Left ventricle myocardium inferior (tissue), 1 donor: ENCODE data around the gene NOPCHAP1. TPM values are rescaled to one million over a fixed set of nuclear protein-coding genes. Genes with fewer than 3 reads are reported as not detected.

Experiments used
- DNase-seq: peaks from one replicate; pipeline ENCODE4 v3.0.0-alpha.2; 2020
- H3K27ac ChIP-seq: fragments of 200-600 bp; replicated peaks from 2 replicates; pipeline ENCODE4 v1.8.0; 2021
- H3K27me3 ChIP-seq: fragments of 200-600 bp; 2 replicates; pipeline ENCODE4 v1.8.0; 2021; ENCODE audit warnings: low read depth
- H3K36me3 ChIP-seq: fragments of 200-600 bp; 2 replicates; pipeline ENCODE4 v1.8.0; 2021
- H3K4me1 ChIP-seq: fragments of 200-600 bp; 2 replicates; pipeline ENCODE4 v1.8.0; 2021
- H3K4me3 ChIP-seq: fragments of 200-600 bp; 2 replicates; pipeline ENCODE4 v1.8.0; 2021; ENCODE audit warnings: mild to moderate bottlenecking, moderate library complexity
- H3K9me3 ChIP-seq: fragments of 200-600 bp; replicated peaks from 2 replicates; pipeline ENCODE4 v1.8.0; 2021
- intact Hi-C: fragments of 100-400 bp; cut with micrococcal nuclease; formaldehyde crosslinking; loops from one replicate; pipeline ENCODE4 v1.11.0; 2022
- total RNA-seq: library from RNA; stranded (reverse); fragmentation: NEBNext Ultra II Directional; extraction: Animal tissue kit (Norgen Biotek cat#: 25700); gene quantifications from one replicate; pipeline ENCODE4 v1.2.1, GENCODE V29; 2021
- TF ChIP-seq, protein P1 (sequence below): fragments of 200-600 bp; IDR thresholded peaks from 2 replicates; pipeline ENCODE4 v1.8.0; 2021; ENCODE audit warnings: antibody characterized with exemption, mild to moderate bottlenecking, borderline replicate concordance
- donor health status: DM: no; HTN: yes; CAD: no; lungs with severe emphysema.

NOPCHAP1 gene
- total RNA-seq, 1 donor from 2014 or later = 11.1 TPM

DNA sequence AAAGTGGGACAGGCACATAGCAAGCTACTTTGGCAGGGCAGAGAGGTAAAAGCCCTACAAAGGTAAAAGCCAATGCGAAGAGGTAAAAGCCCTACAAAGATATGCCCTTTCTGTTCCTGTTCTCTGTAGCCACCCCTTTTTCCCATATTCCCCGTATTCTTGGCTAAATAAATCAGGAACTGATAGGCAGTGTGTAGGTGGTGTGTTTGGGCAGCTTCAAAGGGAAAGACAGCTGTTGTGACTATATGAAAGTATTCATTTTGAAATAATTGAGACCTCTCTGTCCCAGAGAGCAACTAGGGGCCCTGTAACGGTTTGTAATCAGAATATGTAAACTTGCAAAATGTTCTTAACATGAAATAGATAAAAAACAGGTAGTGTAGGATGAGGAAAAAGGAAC is 16.8 kb upstream of the NOPCHAP1 start:
- Histone ChIP-seq H3K36me3 (no peaks in the 10 kb centered on the region), H3K27ac (no peak overlapping the region), H3K4me1 (no peaks in the 10 kb centered on the region), H3K4me3 (no peak overlapping the region), H3K27me3 (peaks cover 7% of the 10 kb centered on the region), H3K9me3 (no peaks in the 10 kb centered on the region)
- TF ChIP-seq, protein P1, sequence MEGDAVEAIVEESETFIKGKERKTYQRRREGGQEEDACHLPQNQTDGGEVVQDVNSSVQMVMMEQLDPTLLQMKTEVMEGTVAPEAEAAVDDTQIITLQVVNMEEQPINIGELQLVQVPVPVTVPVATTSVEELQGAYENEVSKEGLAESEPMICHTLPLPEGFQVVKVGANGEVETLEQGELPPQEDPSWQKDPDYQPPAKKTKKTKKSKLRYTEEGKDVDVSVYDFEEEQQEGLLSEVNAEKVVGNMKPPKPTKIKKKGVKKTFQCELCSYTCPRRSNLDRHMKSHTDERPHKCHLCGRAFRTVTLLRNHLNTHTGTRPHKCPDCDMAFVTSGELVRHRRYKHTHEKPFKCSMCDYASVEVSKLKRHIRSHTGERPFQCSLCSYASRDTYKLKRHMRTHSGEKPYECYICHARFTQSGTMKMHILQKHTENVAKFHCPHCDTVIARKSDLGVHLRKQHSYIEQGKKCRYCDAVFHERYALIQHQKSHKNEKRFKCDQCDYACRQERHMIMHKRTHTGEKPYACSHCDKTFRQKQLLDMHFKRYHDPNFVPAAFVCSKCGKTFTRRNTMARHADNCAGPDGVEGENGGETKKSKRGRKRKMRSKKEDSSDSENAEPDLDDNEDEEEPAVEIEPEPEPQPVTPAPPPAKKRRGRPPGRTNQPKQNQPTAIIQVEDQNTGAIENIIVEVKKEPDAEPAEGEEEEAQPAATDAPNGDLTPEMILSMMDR = no peak
- intact Hi-C loops = no loop called here
- DNase-seq = no peak

DNA sequence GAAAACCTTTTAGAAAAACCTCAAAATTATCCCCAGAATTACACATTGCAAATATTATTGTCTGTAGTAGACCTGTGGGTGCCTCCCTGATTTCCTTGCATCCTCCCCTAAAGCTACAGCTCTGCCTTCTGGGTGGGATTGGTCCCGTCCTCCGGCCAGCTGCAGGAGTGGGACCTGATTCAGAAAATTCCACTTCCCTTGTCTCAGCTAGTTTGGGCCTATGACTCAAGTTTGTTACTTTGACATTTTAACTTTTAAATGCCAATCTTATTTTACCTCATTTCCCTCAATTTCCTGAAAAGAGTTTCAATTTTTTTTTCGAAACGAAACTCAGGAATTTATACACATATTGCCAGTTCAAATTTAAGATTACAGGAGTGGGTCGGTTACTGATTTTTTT is 14.8 kb upstream of the NOPCHAP1 start:
- Histone ChIP-seq H3K36me3 (no peaks in the 10 kb centered on the region), H3K27ac (no peak overlapping the region), H3K27me3 (no peaks in the 10 kb centered on the region), H3K4me3 (no peak overlapping the region), H3K9me3 (no peaks in the 10 kb centered on the region), H3K4me1 (no peaks in the 10 kb centered on the region)
- TF ChIP-seq, protein P1 = no peak
- intact Hi-C loops = no loop called here
- DNase-seq = no peak

DNA sequence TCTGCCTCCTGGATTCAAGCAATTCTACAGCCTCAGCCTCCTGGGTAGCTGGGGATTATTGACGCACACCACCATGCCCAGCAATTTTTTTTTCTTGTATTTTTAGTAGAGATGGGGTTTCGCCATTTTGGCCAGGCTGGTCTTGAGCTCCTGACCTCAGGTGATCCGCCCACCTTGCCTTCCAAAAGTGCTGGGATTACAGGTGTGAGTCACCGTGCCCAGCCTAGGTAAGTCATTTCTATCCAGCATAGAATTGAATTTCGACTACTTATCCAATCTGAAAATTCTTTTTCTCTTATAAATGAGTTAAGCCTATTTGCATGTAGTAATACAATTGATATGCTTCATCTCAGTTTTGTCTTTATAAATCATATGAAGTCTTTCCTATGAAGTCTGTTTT is 12.9 kb upstream of the NOPCHAP1 start:
- intact Hi-C loops = no loop called here

DNA sequence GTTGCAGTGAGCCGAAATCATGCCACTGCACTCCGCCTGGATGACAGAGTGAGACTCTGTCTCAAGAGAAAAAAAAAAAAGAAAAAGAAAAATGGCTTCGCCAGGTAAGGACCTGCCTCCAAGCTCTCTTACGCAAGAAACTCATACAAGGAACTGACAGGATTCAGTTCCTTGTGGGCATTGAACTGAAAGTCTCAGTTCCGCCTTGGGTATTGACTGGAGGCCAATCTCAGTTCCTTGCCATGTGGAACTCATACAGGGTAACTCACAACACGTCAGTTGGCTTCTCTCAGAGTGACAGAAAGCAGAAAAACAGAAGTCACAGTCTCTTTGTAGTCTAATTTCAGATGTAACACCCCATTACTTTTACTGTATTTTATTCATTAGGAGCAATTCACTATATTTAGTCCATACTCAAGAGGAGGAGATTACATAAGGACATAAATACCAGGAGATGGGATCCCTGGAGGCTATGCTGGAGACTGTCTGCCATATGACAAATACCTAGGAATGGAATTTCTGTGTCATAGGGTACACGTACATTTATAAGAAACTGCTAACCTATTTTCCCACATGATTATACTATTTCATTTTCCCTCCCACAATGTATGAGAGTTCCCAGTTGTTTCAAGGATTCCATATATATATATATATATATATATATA is 11.4 kb upstream of the NOPCHAP1 start:
- Histone ChIP-seq H3K27me3 (no peaks in the 10 kb centered on the region), H3K4me3 (no peak overlapping the region), H3K27ac (no peak overlapping the region), H3K36me3 (no peaks in the 10 kb centered on the region), H3K9me3 (no peaks in the 10 kb centered on the region), H3K4me1 (no peaks in the 10 kb centered on the region)
- DNase-seq = no peak
- intact Hi-C loops = no loop called here
- TF ChIP-seq, protein P1 = no peak

More for the DNA sequence above, 12.9 kb upstream of the NOPCHAP1 start:
- H3K9me3 ChIP-seq = no peaks in the 10 kb centered on the region
- no peaks in the 10 kb centered on the region for H3K4me1 ChIP-seq
- no peak for DNase-seq
- no peak overlapping the region for H3K4me3 ChIP-seq
- TF ChIP-seq, protein P1 = no peak
- H3K36me3 ChIP-seq = no peaks in the 10 kb centered on the region
- no peak overlapping the region for H3K27ac ChIP-seq
- no peaks in the 10 kb centered on the region for H3K27me3 ChIP-seq

DNA sequence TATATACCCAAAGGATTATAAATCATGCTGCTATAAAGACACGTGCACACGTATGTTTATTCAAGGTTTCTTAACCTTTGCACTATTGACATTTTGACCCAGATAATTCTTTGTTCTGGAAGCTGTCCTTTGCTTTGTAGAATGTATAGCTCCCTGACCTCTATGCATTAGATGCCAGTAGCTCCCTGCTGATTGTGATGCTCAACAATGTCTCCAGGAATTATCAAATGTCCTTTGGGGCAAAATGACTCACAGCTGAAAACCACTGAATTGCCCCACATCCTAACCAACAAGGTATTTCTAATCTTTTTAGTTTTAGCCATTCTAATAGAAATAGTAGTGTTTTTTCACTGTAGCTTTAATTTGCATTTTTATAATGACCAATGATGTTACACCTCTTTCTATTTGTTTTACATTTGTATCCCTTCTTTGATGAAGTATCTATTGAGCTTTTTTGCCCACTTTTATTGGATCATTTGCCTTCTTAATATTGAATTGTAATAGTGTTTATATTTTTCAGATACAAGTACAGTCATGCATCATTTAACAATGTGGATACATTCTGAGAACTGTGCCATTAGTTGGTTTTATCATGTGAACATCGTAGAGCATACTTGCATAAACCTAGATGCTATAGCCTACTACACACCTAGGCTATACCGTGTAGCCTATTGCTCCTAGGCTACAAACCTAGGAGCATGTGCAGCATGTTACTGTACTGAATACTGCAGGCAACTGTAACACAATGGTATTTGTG is 10.4 kb upstream of the NOPCHAP1 start:
- Histone ChIP-seq H3K9me3 (no peaks in the 10 kb centered on the region), H3K27ac (no peak overlapping the region), H3K4me1 (no peaks in the 10 kb centered on the region), H3K27me3 (no peaks in the 10 kb centered on the region), H3K36me3 (no peaks in the 10 kb centered on the region), H3K4me3 (no peak overlapping the region)
- no peak for DNase-seq
- intact Hi-C loops = no loop called here
- TF ChIP-seq, protein P1 = no peak
